ENCODE measurements around the gene ESF1. TPM values are rescaled to one million over a fixed set of nuclear protein-coding genes. Genes with fewer than 3 reads are reported as not detected.

Gene ESF1
- total RNA-seq, 1 experiment from 2014 or later: 21.2 TPM

- Mint-ChIP-seq H3K36me3 (ENCODE audit: insufficient read depth, unreplicated experiment) (peaks cover 82% of the 10 kb centered on the region), H3K4me1 (ENCODE audit: insufficient read depth, unreplicated experiment) (peaks cover 20% of the 10 kb centered on the region), H3K27ac (ENCODE audit: low read depth, unreplicated experiment) (peak overlapping the region; percentile 1), H3K27me3 (ENCODE audit: insufficient read depth, unreplicated experiment) (no peaks in the 10 kb centered on the region), H3K9me3 (ENCODE audit: unreplicated experiment) (no peaks in the 10 kb centered on the region), H3K4me3 (ENCODE audit: unreplicated experiment) (no peak overlapping the region)
- ChIA-PET CTCF (interaction anchor here (0.5 to 3.3 kb wide), 5 partner anchors 16 to 782 kb away, joined by 3 to 16 read pairs (median 4); no protein-coding TSS in a partner anchor), POLR2A (interaction anchor here (0.5 to 1.3 kb wide), 4 partner anchors 9 to 205 kb away, joined by 3 read pairs; no protein-coding TSS in a partner anchor)
- TF ChIP-seq CTCF (IDR thresholded peaks at IDR 0.05; ENCODE audit: unreplicated experiment): no peak
- no peak for DNase-seq (ENCODE audit: unreplicated experiment)
- intact Hi-C loops (cut with micrococcal nuclease): no loop called here
- no TSS peak for BruUV-seq (replicated peaks)
These were observed 7.1 kb upstream of the ESF1 start for GRCh38 chr20:13791540-13792459.

- H3K36me3 Mint-ChIP-seq (ENCODE audit: insufficient read depth, unreplicated experiment): peaks cover 71% of the 10 kb centered on the region
- no peaks in the 10 kb centered on the region for H3K9me3 Mint-ChIP-seq (ENCODE audit: unreplicated experiment)
- H3K4me1 Mint-ChIP-seq (ENCODE audit: insufficient read depth, unreplicated experiment): peaks cover 31% of the 10 kb centered on the region
- intact Hi-C loops (cut with micrococcal nuclease): no loop called here
- CTCF ChIA-PET: interaction anchor here (0.6 to 3.3 kb wide), 3 partner anchors 29 to 1108 kb away, joined by 3 to 14 read pairs (median 3); no protein-coding TSS in a partner anchor
- POLR2A ChIA-PET: interaction anchor here (0.9 to 1.3 kb wide), 2 partner anchors 8 to 10 kb away, joined by 3 read pairs; no protein-coding TSS in a partner anchor
- no TSS peak for BruUV-seq (replicated peaks)
- H3K27ac Mint-ChIP-seq (ENCODE audit: low read depth, unreplicated experiment): peak overlapping the region; percentile 1
- TF ChIP-seq CTCF (IDR thresholded peaks at IDR 0.05; ENCODE audit: unreplicated experiment): no peak
- no peak overlapping the region for H3K4me3 Mint-ChIP-seq (ENCODE audit: unreplicated experiment)
- H3K27me3 Mint-ChIP-seq (ENCODE audit: insufficient read depth, unreplicated experiment): no peaks in the 10 kb centered on the region
- no peak for DNase-seq (ENCODE audit: unreplicated experiment)
These were observed 6.0 kb upstream of the ESF1 start for GRCh38 chr20:13790708-13791107.

GRCh38 chr20:13788167-13788834 lies 3.6 kb upstream of the ESF1 start:
- Mint-ChIP-seq H3K9me3 (ENCODE audit: unreplicated experiment) (no peaks in the 10 kb centered on the region), H3K4me3 (ENCODE audit: unreplicated experiment) (peak overlapping the region; percentile 22), H3K4me1 (ENCODE audit: insufficient read depth, unreplicated experiment) (peaks cover 31% of the 10 kb centered on the region), H3K27ac (ENCODE audit: low read depth, unreplicated experiment) (peak overlapping the region; percentile 36), H3K36me3 (ENCODE audit: insufficient read depth, unreplicated experiment) (peaks cover 56% of the 10 kb centered on the region), H3K27me3 (ENCODE audit: insufficient read depth, unreplicated experiment) (no peaks in the 10 kb centered on the region)
- peak; percentile 73 for DNase-seq (ENCODE audit: unreplicated experiment)
- ChIA-PET POLR2A (interaction anchor here (0.9 to 2.6 kb wide), 4 partner anchors 9 to 720 kb away, joined by 3 to 40 read pairs (median 5); no protein-coding TSS in a partner anchor), CTCF (interaction anchor here (0.5 to 2.7 kb wide), 31 partner anchors 10 to 864 kb away, joined by 3 to 48 read pairs (median 4); partner anchors contain the start of gene ISM1)
- TF ChIP-seq CTCF (IDR thresholded peaks at IDR 0.05; ENCODE audit: unreplicated experiment): peak; percentile 42
- no TSS peak for BruUV-seq (replicated peaks)
- intact Hi-C loops (cut with micrococcal nuclease): no loop called here
